HEK293 (cell line): ENCODE measurements around the gene MSANTD1.

ENCODE experiments used
- CTCF ChIA-PET: fragments of 350-600 bp; formaldehyde crosslinking; extraction: SDS; loops from one replicate; lab custom pipeline; 2021; ENCODE audit warnings: antibody characterized with exemption; lab: Yijun Ruan, JAX
- POLR2A ChIA-PET: fragments of 300-600 bp; formaldehyde crosslinking; extraction: SDS; loops from one replicate; lab custom pipeline; 2020; ENCODE audit warnings: antibody characterized with exemption, inconsistent platforms; lab: Yijun Ruan, JAX
- H3K27ac ChIP-seq: fragments of 200-500 bp; sonication (Bioruptor generic); 2 replicates; pipeline ENCODE4 v1.5.1; 2014; ENCODE audit warnings: low read depth, low read length, control low read depth, inconsistent platforms; ENCODE audit errors: extremely low read depth
- H3K36me3 ChIP-seq, 2 experiments: fragments of 200-500 bp in 1 of 2; sonication (Bioruptor generic) in 1 of 2; 1 replicate in 1 of 2; 2 replicates in 1 of 2; pipeline ENCODE4 v1.5.1; 2014 to 2017; ENCODE audit warnings: inconsistent platforms in 2 of 2, low read length in 2 of 2; ENCODE audit not compliant: control insufficient read depth in 2 of 2, insufficient read depth in 1 of 2
- H3K4me1 ChIP-seq: fragments of 200-500 bp; sonication (Bioruptor generic); 2 replicates; pipeline ENCODE4 v1.5.1; 2014; ENCODE audit warnings: mild to moderate bottlenecking, low read length, inconsistent platforms; ENCODE audit not compliant: control insufficient read depth, insufficient read depth
- H3K4me3 ChIP-seq: 2 replicates; pipeline ENCODE4 v1.5.1; 2011; ENCODE audit warnings: low read depth, mild to moderate bottlenecking, control low read depth, low read length, moderate library complexity
- H3K9me3 ChIP-seq: fragments of 200-500 bp; sonication (Bioruptor generic); 2 replicates; pipeline ENCODE4 v1.5.1; 2014; ENCODE audit warnings: low read depth, low read length, inconsistent platforms; ENCODE audit not compliant: control insufficient read depth, insufficient read depth
- FEZF1 ChIP-seq: fragments of 450-650 bp; formaldehyde crosslinking; IDR thresholded peaks from 2 replicates; pipeline ENCODE4 v1.5.1; 2016; ENCODE audit warnings: missing biosample characterization, missing genetic modification characterization
- KLF17 ChIP-seq: fragments of 450-650 bp; formaldehyde crosslinking; IDR thresholded peaks from 2 replicates; pipeline ENCODE4 v1.5.1; 2016; ENCODE audit warnings: missing biosample characterization, missing genetic modification characterization
- KLF7 ChIP-seq: fragments of 450-650 bp; formaldehyde crosslinking; IDR thresholded peaks from 2 replicates; pipeline ENCODE4 v1.5.1; 2016; ENCODE audit warnings: missing biosample characterization, missing genetic modification characterization, borderline replicate concordance
- PRDM4 ChIP-seq: fragments of 450-650 bp; formaldehyde crosslinking; IDR thresholded peaks from 2 replicates; pipeline ENCODE4 v1.5.1; 2017; ENCODE audit warnings: missing biosample characterization, missing genetic modification characterization
- YY2 ChIP-seq: fragments of 450-650 bp; formaldehyde crosslinking; IDR thresholded peaks from 2 replicates; pipeline ENCODE4 v1.5.1; 2016; ENCODE audit warnings: missing biosample characterization, missing genetic modification characterization
- ZBTB1 ChIP-seq: fragments of 450-650 bp; formaldehyde crosslinking; IDR thresholded peaks from 2 replicates; pipeline ENCODE4 v1.5.1; 2016; ENCODE audit warnings: missing biosample characterization, missing genetic modification characterization
- ZNF132 ChIP-seq: fragments of 450-650 bp; formaldehyde crosslinking; IDR thresholded peaks from 2 replicates; pipeline ENCODE4 v1.5.1; 2017; ENCODE audit warnings: missing biosample characterization, missing genetic modification characterization, borderline replicate concordance
- ZNF18 ChIP-seq: fragments of 450-650 bp; formaldehyde crosslinking; IDR thresholded peaks from 2 replicates; pipeline ENCODE4 v1.5.1; 2016; ENCODE audit warnings: missing biosample characterization, missing genetic modification characterization
- ZNF211 ChIP-seq: fragments of 450-650 bp; formaldehyde crosslinking; IDR thresholded peaks from 2 replicates; pipeline ENCODE4 v1.5.1; 2016; ENCODE audit warnings: low read depth, missing biosample characterization, missing genetic modification characterization
- ZNF23 ChIP-seq: fragments of 450-650 bp; formaldehyde crosslinking; IDR thresholded peaks from 2 replicates; pipeline ENCODE4 v1.5.1; 2016; ENCODE audit warnings: missing biosample characterization, missing genetic modification characterization, borderline replicate concordance
- ZNF26 ChIP-seq: fragments of 450-650 bp; formaldehyde crosslinking; IDR thresholded peaks from 2 replicates; pipeline ENCODE4 v1.5.1; 2016; ENCODE audit warnings: missing biosample characterization, missing genetic modification characterization
- ZNF324 ChIP-seq: fragments of 450-650 bp; formaldehyde crosslinking; IDR thresholded peaks from 2 replicates; pipeline ENCODE4 v1.5.1; 2016; ENCODE audit warnings: missing biosample characterization, missing genetic modification characterization
- ZNF398 ChIP-seq: fragments of 450-650 bp; formaldehyde crosslinking; IDR thresholded peaks from 2 replicates; pipeline ENCODE4 v1.5.1; 2017; ENCODE audit warnings: missing biosample characterization, missing genetic modification characterization
- ZNF548 ChIP-seq: fragments of 450-650 bp; formaldehyde crosslinking; IDR thresholded peaks from 2 replicates; pipeline ENCODE4 v1.5.1; 2016; ENCODE audit warnings: missing biosample characterization, missing genetic modification characterization
- ZNF549 ChIP-seq: fragments of 450-650 bp; IDR thresholded peaks from 2 replicates; pipeline ENCODE4 v1.5.1; 2018; ENCODE audit warnings: missing biosample characterization, missing genetic modification characterization, mild to moderate bottlenecking, inconsistent platforms, moderate library complexity
- ZNF621 ChIP-seq: fragments of 450-650 bp; formaldehyde crosslinking; IDR thresholded peaks from 2 replicates; pipeline ENCODE4 v1.5.1; 2017; ENCODE audit warnings: missing biosample characterization, missing genetic modification characterization
- ZNF658 ChIP-seq: fragments of 450-650 bp; formaldehyde crosslinking; IDR thresholded peaks from 2 replicates; pipeline ENCODE4; 2016; ENCODE audit warnings: missing biosample characterization, missing genetic modification characterization
- ZNF664 ChIP-seq: fragments of 450-650 bp; formaldehyde crosslinking; IDR thresholded peaks from 2 replicates; pipeline ENCODE4 v1.5.1; 2016; ENCODE audit warnings: missing biosample characterization, missing genetic modification characterization
- ZNF670 ChIP-seq: fragments of 450-650 bp; formaldehyde crosslinking; IDR thresholded peaks from 2 replicates; pipeline ENCODE4 v1.5.1; 2016; ENCODE audit warnings: missing biosample characterization, missing genetic modification characterization, low read depth
- ZNF701 ChIP-seq: fragments of 450-650 bp; formaldehyde crosslinking; IDR thresholded peaks from 2 replicates; pipeline ENCODE4 v1.5.1; 2016; ENCODE audit warnings: missing biosample characterization, missing genetic modification characterization
- ZNF704 ChIP-seq: fragments of 450-650 bp; formaldehyde crosslinking; IDR thresholded peaks from 2 replicates; pipeline ENCODE4 v1.5.1; 2016; ENCODE audit warnings: missing biosample characterization, missing genetic modification characterization
- ZNF785 ChIP-seq: fragments of 450-650 bp; formaldehyde crosslinking; IDR thresholded peaks from 2 replicates; pipeline ENCODE4 v1.5.1; 2016; ENCODE audit warnings: missing biosample characterization, missing genetic modification characterization

The MSANTD1 gene

GRCh38 chr4:3261411-3262207 is 12.7 kb downstream of the MSANTD1 start:
- no peaks in the 10 kb centered on the region for H3K9me3 ChIP-seq
- ChIA-PET CTCF (no interaction called here), POLR2A (no interaction called here)
- H3K4me3 ChIP-seq, result no peak overlapping the region
- H3K27ac ChIP-seq, result no peak overlapping the region
- no peaks in the 10 kb centered on the region for H3K4me1 ChIP-seq
- H3K36me3 ChIP-seq, result no peaks in the 10 kb centered on the region
- TF ChIP-seq ZNF18 (tag by site-specific recombination) (no peak), ZNF664 (tag by site-specific recombination) (no peak), ZNF132 (no peak), ZBTB1 (tag by site-specific recombination) (no peak), FEZF1 (tag by site-specific recombination) (no peak), ZNF785 (tag by site-specific recombination) (no peak), ZNF670 (tag by site-specific recombination) (no peak), ZNF549 (no peak), KLF17 (tag by site-specific recombination) (no peak), ZNF398 (tag by site-specific recombination) (no peak), YY2 (no peak)

GRCh38 chr4:3262208-3263052 is 13.5 kb downstream of the MSANTD1 start:
- Histone ChIP-seq H3K36me3 (no peaks in the 10 kb centered on the region), H3K9me3 (no peaks in the 10 kb centered on the region), H3K27ac (no peak overlapping the region), H3K4me3 (no peak overlapping the region), H3K4me1 (no peaks in the 10 kb centered on the region)
- ChIA-PET POLR2A (no interaction called here), CTCF (no interaction called here)
- TF ChIP-seq ZNF658 (tag by site-specific recombination) (no peak), ZNF704 (tag by site-specific recombination) (no peak), ZNF701 (no peak), ZNF211 (tag by site-specific recombination) (no peak), KLF7 (tag by site-specific recombination) (no peak), ZNF621 (no peak), ZNF26 (tag by site-specific recombination) (no peak), PRDM4 (no peak), ZNF23 (tag by site-specific recombination) (no peak), ZNF548 (tag by site-specific recombination) (no peak), ZNF324 (no peak), ZNF18 (tag by site-specific recombination) (no peak)
